Body of pancreas (tissue), 4 donors: ENCODE measurements around the gene SCG5.

ENCODE experiments used
- CTCF ChIP-seq, 7 experiments: fragments of 450-650 bp in 4 of 7; fragments of 200-600 bp in 3 of 7; sonication (generic) in 3 of 7; IDR thresholded peaks; one replicate each; pipeline ENCODE4 v1.5.1; 2016 to 2019; ENCODE audit warnings: antibody characterized with exemption in 7 of 7
- POLR2A ChIP-seq, 3 donors: fragments of 450-650 bp; IDR thresholded peaks; one replicate each; pipeline ENCODE4 v1.6.1; 2016; ENCODE audit warnings: antibody characterized with exemption in 3 of 3, mild to moderate bottlenecking in 2 of 3

- no peak for TF ChIP-seq CTCF (IDR thresholded peaks at IDR 0.05)
- no peak for TF ChIP-seq POLR2A (IDR thresholded peaks at IDR 0.05)
Measured at GRCh38 chr15:32721596-32721995, 80.1 kb downstream of the SCG5 start.
